ENCODE results near the gene GNB1L. TPM values are rescaled to one million over a fixed set of nuclear protein-coding genes. Genes with fewer than 3 reads are reported as not detected.

Gene GNB1L
- total RNA-seq, 1 experiment from 2014 or later = 12.2 TPM

GRCh38 chr22:19799322-19800190 is 55.1 kb downstream of the GNB1L start:
- Histone ChIP-seq H3K4me1 (ENCODE audit: control insufficient read depth, insufficient read depth, low read length) (no peaks in the 10 kb centered on the region; the same call in 1 of the 2 replicates), H3K36me3 (ENCODE audit: control insufficient read depth, insufficient read depth, low read length) (no peaks in the 10 kb centered on the region), H3K9me3 (ENCODE audit: control insufficient read depth, insufficient read depth, low read depth, low read length) (no peaks in the 10 kb centered on the region), H3K27ac (ENCODE audit: low read length) (no peak overlapping the region), H3K4me3 (ENCODE audit: low read depth in 2 of 2, low read length in 2 of 2) (no peak overlapping the region), H3K27me3 (ENCODE audit: control insufficient read depth, insufficient read depth, low read length) (no peaks in the 10 kb centered on the region)
- no TSS peak for BruUV-seq (replicated peaks)
- DNase-seq (ENCODE audit: low read depth, low spot score) (no peak), ATAC-seq (0 out of 2 replicates have a peak, but pooled peaks have one; percentile 4)
- POLR2A ChIA-PET = no interaction called here
- intact Hi-C loops (cut with micrococcal nuclease; ENCODE audit: unreplicated experiment) = no loop called here
- no peak for TF ChIP-seq POLR2AphosphoS5 (IDR thresholded peaks at IDR 0.05; ENCODE audit: low read depth, low read length)
- TF ChIP-seq, protein P1, sequence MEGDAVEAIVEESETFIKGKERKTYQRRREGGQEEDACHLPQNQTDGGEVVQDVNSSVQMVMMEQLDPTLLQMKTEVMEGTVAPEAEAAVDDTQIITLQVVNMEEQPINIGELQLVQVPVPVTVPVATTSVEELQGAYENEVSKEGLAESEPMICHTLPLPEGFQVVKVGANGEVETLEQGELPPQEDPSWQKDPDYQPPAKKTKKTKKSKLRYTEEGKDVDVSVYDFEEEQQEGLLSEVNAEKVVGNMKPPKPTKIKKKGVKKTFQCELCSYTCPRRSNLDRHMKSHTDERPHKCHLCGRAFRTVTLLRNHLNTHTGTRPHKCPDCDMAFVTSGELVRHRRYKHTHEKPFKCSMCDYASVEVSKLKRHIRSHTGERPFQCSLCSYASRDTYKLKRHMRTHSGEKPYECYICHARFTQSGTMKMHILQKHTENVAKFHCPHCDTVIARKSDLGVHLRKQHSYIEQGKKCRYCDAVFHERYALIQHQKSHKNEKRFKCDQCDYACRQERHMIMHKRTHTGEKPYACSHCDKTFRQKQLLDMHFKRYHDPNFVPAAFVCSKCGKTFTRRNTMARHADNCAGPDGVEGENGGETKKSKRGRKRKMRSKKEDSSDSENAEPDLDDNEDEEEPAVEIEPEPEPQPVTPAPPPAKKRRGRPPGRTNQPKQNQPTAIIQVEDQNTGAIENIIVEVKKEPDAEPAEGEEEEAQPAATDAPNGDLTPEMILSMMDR (IDR thresholded peaks at IDR 0.05) = no peak
- no peak for TF ChIP-seq SIN3A (IDR thresholded peaks at IDR 0.05; ENCODE audit: borderline replicate concordance, insufficient read depth, low read depth, low read length)
- TF ChIP-seq, protein P2, sequence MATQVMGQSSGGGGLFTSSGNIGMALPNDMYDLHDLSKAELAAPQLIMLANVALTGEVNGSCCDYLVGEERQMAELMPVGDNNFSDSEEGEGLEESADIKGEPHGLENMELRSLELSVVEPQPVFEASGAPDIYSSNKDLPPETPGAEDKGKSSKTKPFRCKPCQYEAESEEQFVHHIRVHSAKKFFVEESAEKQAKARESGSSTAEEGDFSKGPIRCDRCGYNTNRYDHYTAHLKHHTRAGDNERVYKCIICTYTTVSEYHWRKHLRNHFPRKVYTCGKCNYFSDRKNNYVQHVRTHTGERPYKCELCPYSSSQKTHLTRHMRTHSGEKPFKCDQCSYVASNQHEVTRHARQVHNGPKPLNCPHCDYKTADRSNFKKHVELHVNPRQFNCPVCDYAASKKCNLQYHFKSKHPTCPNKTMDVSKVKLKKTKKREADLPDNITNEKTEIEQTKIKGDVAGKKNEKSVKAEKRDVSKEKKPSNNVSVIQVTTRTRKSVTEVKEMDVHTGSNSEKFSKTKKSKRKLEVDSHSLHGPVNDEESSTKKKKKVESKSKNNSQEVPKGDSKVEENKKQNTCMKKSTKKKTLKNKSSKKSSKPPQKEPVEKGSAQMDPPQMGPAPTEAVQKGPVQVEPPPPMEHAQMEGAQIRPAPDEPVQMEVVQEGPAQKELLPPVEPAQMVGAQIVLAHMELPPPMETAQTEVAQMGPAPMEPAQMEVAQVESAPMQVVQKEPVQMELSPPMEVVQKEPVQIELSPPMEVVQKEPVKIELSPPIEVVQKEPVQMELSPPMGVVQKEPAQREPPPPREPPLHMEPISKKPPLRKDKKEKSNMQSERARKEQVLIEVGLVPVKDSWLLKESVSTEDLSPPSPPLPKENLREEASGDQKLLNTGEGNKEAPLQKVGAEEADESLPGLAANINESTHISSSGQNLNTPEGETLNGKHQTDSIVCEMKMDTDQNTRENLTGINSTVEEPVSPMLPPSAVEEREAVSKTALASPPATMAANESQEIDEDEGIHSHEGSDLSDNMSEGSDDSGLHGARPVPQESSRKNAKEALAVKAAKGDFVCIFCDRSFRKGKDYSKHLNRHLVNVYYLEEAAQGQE (IDR thresholded peaks at IDR 0.05; ENCODE audit: insufficient read depth in 1 of 2, low read depth in 2 of 2, low read length in 1 of 2) = no peak
- no peak for TF ChIP-seq TCF7L2 (IDR thresholded peaks at IDR 0.05; ENCODE audit: low read depth, low read length)
- in situ Hi-C loops (cut with HindIII; ENCODE audit: low pct_unique_long_range_greater_than_20kb, low sequenced_read_pairs) = no loop called here
- CTCF ChIA-PET = no interaction called here

DNA sequence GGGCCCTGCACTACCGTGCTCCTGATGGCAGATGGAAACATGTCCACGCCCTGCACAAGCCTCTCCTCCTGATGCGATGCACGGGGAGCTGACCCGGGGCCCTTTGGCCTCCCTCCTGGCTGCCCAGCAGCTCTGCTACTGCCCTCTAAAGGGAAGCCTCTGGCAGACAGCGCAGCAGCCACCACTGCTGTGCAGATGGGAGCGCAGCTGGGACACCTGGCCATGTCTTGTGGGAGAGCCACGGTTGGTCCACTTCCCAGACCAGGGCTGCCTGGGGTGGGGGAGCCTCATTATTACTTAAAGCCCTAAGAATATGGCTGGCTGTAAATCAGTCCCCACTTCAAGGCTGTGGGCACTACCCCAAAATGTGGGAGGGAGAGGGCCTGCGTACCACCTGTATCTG is 55.8 kb downstream of the GNB1L start:
- no peaks in the 10 kb centered on the region for H3K9me3 ChIP-seq (ENCODE audit: control insufficient read depth, insufficient read depth, low read depth, low read length)
- BruUV-seq (replicated peaks) = no TSS peak
- no peaks in the 10 kb centered on the region; the same call in 1 of the 2 replicates for H3K4me1 ChIP-seq (ENCODE audit: control insufficient read depth, insufficient read depth, low read length)
- in situ Hi-C loops (cut with HindIII; ENCODE audit: low pct_unique_long_range_greater_than_20kb, low sequenced_read_pairs) = no loop called here
- H3K36me3 ChIP-seq (ENCODE audit: control insufficient read depth, insufficient read depth, low read length) = no peaks in the 10 kb centered on the region
- intact Hi-C loops (cut with micrococcal nuclease; ENCODE audit: unreplicated experiment) = no loop called here
- ChIA-PET CTCF (no interaction called here), POLR2A (no interaction called here)
- no peak overlapping the region for H3K4me3 ChIP-seq (ENCODE audit: low read depth in 2 of 2, low read length in 2 of 2)
- H3K27me3 ChIP-seq (ENCODE audit: control insufficient read depth, insufficient read depth, low read length) = no peaks in the 10 kb centered on the region
- TF ChIP-seq, protein P2 (IDR thresholded peaks at IDR 0.05; ENCODE audit: insufficient read depth in 1 of 2, low read depth in 2 of 2, low read length in 1 of 2) = no peak
- TF ChIP-seq TCF7L2 (IDR thresholded peaks at IDR 0.05; ENCODE audit: low read depth, low read length) (no peak), SIN3A (IDR thresholded peaks at IDR 0.05; ENCODE audit: borderline replicate concordance, insufficient read depth, low read depth, low read length) (no peak), POLR2AphosphoS5 (IDR thresholded peaks at IDR 0.05; ENCODE audit: low read depth, low read length) (no peak)
- TF ChIP-seq, protein P1 (IDR thresholded peaks at IDR 0.05) = no peak
- H3K27ac ChIP-seq (ENCODE audit: low read length) = no peak overlapping the region
- peak; percentile 44 for ATAC-seq
- DNase-seq (ENCODE audit: low read depth, low spot score) = no peak

Measured in Panc1 (cell line).